ENCODE results near the gene MIGA2.
"Not testable (repeated sequence)": the region's sequence is repeated elsewhere in the genome, so short reads cannot be mapped to it uniquely, and the experiment has no call there.

The MIGA2 gene

GRCh38 chr9:129036241-129036922, at the start of gene MIGA2:
Gene MIGA2 (plus strand): TSS chr9:129036626. CDS start chr9:129040595, 3,969 bp downstream.
- peak; percentile 95 for DNase-seq

GRCh38 chr9:128986671-128987070, 49.8 kb upstream of the MIGA2 start:
- no peak for DNase-seq

GRCh38 chr9:128987805-128988204, 48.6 kb upstream of the MIGA2 start:
- no peak for DNase-seq

GRCh38 chr9:128992995-128993394, 43.4 kb upstream of the MIGA2 start:
- no peak for DNase-seq

GRCh38 chr9:128995791-128996190, 40.6 kb upstream of the MIGA2 start:
- no peak for DNase-seq

- DNase-seq: no peak
Observed at GRCh38 chr9:128998462-128998861, 38.0 kb upstream of the MIGA2 start.

- no peak for DNase-seq
Observed at GRCh38 chr9:128999581-129000206, 36.7 kb upstream of the MIGA2 start.

GRCh38 chr9:129001504-129002325, 34.7 kb upstream of the MIGA2 start:
- DNase-seq: no peak

GRCh38 chr9:129002992-129003391, 33.4 kb upstream of the MIGA2 start:
- DNase-seq: no peak

GRCh38 chr9:129004173-129004572, 32.3 kb upstream of the MIGA2 start:
- not testable (repeated sequence) for DNase-seq

- no peak for DNase-seq
Observed at GRCh38 chr9:129005336-129005997, 31.0 kb upstream of the MIGA2 start.

GRCh38 chr9:129006328-129007034, 29.9 kb upstream of the MIGA2 start:
- peak; percentile 64 for DNase-seq

GRCh38 chr9:129007035-129007765, 29.2 kb upstream of the MIGA2 start:
- no peak for DNase-seq

- DNase-seq: no peak
Observed at GRCh38 chr9:129007766-129008468, 28.5 kb upstream of the MIGA2 start.

GRCh38 chr9:129008469-129008965, 27.9 kb upstream of the MIGA2 start:
- DNase-seq: no peak

GRCh38 chr9:129008986-129009583, 27.3 kb upstream of the MIGA2 start:
- no peak for DNase-seq

- no peak for DNase-seq
Observed at GRCh38 chr9:129009584-129010141, 26.8 kb upstream of the MIGA2 start.

GRCh38 chr9:129010267-129010975, 26.0 kb upstream of the MIGA2 start:
- DNase-seq: no peak

- DNase-seq: no peak
Observed at GRCh38 chr9:129011170-129011569, 25.3 kb upstream of the MIGA2 start.
